ENCODE measurements around the gene ALG14.

- TF ChIP-seq CTCF (IDR thresholded peaks at IDR 0.05; ENCODE audit: low read depth, low read length), result no peak
- no peak for TF ChIP-seq MYC (IDR thresholded peaks at IDR 0.05; ENCODE audit: low read depth, low read length)
These were observed 146.4 kb downstream of the ALG14 start for GRCh38 chr1:94926126-94926914.

All from NB4 (cell line).